SHP77 treated with DMSO at 0.1 percent for 48 hours (cell line): ENCODE data around the gene PGS1.

Source experiments
- DNase-seq: peaks from one replicate; lab custom pipeline; 2025; lab: John Stamatoyannopoulos, UW

Gene PGS1

DNA sequence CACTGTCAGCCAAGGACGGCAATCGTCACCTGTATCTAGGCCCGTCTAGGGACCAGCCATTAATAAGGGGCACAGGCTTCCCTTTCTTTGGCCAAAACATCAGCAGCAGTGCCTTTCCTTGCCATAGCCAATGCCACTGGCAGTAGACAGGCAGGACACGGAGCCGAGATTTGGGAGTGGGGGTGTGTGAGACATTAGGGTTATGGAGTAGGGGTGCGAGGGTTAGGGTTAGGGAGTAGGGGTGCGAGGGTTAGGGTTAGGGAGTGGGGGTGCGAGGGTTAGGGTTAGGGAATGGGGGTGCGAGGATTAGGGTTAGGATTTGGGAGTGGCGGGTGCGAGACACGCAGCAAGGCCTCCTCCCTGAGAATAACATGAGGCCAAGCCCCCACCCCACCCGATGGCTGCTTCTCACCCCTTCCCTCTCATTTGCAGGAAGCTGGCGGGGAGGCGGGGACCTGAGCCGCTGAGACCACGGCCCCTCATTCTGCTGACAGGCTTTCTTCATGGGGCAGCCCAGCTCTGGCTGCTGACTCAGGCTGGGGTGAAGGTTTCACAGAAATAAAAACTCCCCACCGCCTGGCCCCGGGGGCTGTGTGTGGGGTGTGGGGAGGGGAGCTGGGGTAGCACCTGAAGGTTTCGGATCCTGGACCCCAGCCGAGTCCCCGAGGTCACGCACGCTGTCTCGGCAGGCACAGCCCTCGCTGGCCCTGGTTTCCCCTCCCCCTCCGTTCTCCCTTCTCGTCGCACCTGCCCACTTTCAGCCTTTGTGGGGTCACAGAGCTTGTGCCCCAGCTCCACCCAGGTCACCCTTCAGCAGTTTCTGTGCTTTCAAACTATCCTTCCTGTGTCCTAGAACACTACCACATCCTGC lies 93.8 kb downstream of the PGS1 start:
- DNase-seq = no peak

DNA sequence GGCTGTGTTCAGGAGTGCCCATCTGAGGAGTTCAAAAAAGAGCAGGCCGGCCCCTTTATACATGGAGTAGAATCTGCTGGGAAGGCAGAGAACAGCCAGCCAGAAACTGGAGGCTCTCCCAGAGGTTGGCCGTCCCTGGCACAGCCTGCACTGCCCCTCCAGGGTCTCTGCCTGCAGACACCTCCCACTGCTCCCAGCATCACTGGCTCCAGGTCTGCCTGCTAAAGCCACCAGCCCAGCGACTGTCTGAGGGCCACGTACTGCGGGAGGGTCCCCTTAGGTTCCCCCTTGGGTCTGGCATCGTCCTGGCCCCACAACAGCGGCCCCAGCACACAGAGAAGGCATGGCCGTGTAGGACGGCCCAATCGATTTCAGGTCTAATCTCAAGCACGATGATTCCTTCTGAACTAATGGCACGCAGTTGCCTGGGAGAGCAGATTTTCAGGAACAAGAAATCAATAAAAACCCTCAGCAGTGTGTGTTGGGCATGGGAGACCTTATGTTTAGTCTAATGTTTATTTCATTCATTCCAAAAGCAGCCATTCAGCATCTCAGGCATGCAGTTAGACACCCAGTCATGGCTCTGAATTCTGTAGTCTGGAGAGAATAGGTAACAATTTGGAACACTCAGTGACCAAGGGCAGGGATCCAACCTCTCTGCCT lies 95.6 kb downstream of the PGS1 start:
- DNase-seq = no peak
